GM12864 (cell line): Measurements from ENCODE around the gene SHFL.

Experiments used
- DNase-seq: peaks from one replicate; pipeline ENCODE4 v3.0.0-alpha.2; 2011; ENCODE audit warnings: low read depth
- H3K4me3 ChIP-seq: 2 replicates; pipeline ENCODE4 v1.5.1; 2011; ENCODE audit warnings: mild to moderate bottlenecking, low read depth, low read length, control low read depth
- TF ChIP-seq, protein P1 (sequence below): IDR thresholded peaks from 2 replicates; pipeline ENCODE4 v1.5.1; 2011; ENCODE audit warnings: low read depth, mild to moderate bottlenecking, moderate library complexity, low read length, control low read depth, inconsistent platforms; ENCODE audit errors: missing control alignments

Gene SHFL

DNA sequence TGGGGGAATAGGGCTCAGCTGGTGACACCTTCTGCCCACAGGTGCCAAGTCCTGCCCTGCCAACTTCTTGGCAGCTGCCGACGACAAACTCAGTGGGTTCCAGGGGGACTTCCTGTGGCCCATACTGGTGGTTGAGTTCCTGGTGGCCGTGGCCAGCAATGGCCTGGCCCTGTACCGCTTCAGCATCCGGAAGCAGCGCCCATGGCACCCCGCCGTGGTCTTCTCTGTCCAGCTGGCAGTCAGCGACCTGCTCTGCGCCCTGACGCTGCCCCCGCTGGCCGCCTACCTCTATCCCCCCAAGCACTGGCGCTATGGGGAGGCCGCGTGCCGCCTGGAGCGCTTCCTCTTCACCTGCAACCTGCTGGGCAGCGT is 27.5 kb downstream of the SHFL start:
- TF ChIP-seq, protein P1, sequence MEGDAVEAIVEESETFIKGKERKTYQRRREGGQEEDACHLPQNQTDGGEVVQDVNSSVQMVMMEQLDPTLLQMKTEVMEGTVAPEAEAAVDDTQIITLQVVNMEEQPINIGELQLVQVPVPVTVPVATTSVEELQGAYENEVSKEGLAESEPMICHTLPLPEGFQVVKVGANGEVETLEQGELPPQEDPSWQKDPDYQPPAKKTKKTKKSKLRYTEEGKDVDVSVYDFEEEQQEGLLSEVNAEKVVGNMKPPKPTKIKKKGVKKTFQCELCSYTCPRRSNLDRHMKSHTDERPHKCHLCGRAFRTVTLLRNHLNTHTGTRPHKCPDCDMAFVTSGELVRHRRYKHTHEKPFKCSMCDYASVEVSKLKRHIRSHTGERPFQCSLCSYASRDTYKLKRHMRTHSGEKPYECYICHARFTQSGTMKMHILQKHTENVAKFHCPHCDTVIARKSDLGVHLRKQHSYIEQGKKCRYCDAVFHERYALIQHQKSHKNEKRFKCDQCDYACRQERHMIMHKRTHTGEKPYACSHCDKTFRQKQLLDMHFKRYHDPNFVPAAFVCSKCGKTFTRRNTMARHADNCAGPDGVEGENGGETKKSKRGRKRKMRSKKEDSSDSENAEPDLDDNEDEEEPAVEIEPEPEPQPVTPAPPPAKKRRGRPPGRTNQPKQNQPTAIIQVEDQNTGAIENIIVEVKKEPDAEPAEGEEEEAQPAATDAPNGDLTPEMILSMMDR: no peak
- no peak for DNase-seq
- no peak overlapping the region for H3K4me3 ChIP-seq

- TF ChIP-seq, protein P1: no peak
- H3K4me3 ChIP-seq: no peak overlapping the region
- no peak for DNase-seq
These were observed 28.0 kb downstream of the SHFL start for GRCh38 chr19:10113964-10114650.

DNA sequence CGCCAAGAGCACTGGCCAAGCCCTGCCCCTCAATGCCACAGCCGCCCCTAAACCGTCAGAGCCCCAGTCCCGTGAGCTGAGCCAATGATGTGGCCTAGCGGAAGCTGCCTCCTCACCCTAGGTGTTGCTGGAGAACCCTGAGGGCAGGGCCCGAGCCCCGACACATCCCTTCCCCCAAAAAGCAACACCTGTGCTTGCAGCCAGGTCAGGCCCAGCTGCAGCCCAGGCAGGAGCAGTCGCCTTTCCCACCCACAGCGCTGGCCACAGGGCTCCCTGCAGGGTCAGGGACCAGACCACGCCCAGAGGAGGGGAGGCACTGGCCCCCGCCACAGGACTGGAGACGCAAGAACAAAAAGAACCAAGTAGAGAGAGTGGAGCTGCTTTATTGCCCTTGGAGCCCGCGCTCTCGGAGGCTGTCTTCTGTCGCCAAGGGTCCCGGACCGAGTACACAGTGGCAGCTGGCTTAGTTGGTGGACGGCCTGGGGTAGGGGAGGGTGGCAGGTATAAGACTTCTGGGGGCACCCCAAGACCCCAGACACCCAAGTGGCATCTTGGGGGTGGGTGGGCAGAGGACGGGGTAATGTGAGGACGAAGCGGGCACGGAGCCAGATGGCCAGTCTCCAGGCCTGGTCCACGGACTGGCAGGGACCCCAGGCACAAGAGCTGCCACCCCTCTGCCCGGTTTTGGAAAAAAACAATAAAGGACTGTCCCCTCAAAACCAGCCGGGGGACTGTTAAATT is 28.7 kb downstream of the SHFL start:
- TF ChIP-seq, protein P1: no peak
- no peak for DNase-seq
- H3K4me3 ChIP-seq: no peak overlapping the region

DNA sequence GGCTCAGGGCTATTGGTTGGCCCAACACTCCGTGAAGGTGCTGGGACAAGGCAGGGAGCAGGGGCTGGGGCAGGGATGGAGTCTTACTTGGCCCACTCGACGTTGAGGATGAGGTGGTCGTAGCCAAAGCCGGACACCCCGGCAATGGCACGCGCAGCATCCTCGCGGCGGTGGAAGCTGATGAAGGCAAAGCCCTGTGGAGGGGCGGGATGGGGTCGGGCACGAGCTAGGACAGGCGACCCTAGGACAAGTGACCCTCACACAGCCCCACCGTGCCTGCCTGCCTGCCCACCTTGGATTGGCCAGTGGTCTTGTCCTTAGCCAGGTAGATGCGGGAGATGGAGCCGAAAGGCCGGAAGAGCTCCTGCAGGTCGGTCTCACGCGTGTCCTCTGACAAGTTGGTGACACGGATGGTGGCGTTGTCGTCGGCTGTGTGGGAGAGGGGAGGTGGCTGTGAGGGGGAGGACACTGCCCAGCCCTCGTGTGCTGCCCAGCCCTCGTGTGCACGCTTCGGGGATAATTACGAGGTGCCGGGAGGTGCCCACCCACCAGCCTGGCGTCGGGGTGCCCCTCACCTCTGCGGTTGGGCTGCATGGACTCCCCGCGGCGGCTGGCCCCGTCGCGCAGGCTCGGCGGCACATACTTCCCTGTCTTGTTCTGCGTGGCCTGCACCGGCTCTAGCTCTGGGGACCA is 29.4 kb downstream of the SHFL start:
- TF ChIP-seq, protein P1: no peak
- H3K4me3 ChIP-seq: no peak overlapping the region
- DNase-seq: no peak

- no peak overlapping the region for H3K4me3 ChIP-seq
- TF ChIP-seq, protein P1: no peak
- DNase-seq: no peak
These were observed 30.2 kb downstream of the SHFL start for GRCh38 chr19:10116085-10116865.

DNA sequence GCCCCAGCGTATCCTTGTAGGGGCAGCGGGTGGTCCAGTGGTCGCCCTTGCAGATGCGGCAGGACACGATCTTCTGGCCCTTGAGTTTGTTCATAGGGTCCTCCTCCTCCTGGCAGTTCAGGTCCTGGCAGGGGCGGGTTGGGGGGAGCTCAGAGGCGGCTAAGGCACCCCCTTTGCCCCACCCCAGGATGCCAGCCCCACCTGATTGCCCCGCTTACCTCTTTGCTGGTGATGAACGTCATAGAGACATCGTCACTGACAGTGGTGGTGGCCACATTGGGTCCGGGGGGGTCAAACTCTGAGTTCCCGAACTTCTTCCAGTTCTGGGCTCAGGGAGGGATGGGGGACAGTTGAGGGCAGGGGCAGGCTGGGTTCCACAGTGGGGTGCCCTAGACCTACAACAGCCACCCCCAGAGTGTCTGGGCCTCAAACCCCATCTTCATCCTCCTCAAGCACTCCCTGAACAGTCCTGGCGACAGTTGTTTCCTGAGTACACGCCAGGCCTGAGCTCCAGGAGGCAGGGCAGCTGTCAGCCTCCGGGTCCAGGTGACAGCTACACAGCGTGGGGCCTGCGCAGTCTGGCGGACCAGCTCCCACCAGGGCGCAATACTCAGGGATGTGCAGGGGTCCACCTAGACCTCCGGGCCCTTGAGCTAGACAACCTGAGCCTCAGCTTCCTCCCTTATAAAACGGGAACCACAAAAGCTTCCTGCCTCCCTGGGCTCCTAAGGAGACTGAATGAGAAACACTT is 30.9 kb downstream of the SHFL start:
- H3K4me3 ChIP-seq: no peak overlapping the region
- TF ChIP-seq, protein P1: no peak
- DNase-seq: no peak
